ENCODE data around the gene ERMARD.

ERMARD gene

DNA sequence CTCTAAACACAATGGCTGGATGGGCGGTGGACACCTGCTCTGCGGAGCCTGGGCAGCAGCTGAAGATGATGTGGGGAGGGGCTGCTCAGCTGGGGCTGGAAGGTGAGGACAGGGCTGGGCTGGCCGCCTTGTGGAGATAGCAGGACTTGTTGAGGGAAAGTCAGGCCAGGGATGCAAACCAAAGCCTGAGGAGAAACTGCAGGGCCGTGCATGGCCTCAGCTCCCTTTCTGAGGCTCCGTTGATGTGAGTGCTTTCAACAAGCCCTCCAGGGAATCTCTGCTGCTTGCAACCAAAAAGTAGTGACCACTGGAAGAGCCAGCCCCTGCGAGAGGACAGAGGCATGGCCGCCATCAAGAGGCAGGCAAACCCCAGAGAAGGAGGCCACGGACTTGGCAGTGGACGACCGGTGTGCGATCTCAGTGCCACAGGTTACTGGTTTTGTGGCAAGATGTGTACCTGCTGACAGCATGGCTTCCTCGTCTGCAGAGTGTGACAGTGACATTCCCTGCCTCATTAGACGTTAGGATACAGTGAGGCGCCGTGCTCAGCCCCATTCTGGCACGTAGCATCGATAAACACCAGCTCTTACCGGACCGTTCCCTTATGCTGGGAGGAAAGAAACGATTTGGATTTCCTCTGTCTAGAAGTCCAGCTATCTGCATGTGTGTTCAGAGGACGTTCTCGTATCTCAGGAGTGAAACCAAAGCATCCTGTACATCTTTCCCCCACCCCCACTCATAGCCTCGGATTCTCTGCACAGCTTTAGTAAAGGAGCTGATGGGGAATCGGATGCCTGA lies 37.9 kb downstream of the ERMARD start:
- H4K91ac ChIP-seq (ENCODE audit: low read length): peak overlapping the region; percentile 62
- no peak overlapping the region for H3K14ac ChIP-seq (ENCODE audit: low read length in 2 of 2)
- no peaks in the 10 kb centered on the region for H3K79me1 ChIP-seq (replicated peaks; ENCODE audit: low read length, poor library complexity, severe bottlenecking)
- peaks cover 0 to 23% of the 10 kb centered on the region in 2 experiments for H3K27me3 ChIP-seq (ENCODE audit: control insufficient read depth in 1 of 2, insufficient read depth in 1 of 2, low read length in 2 of 2)
- H2BK12ac ChIP-seq (ENCODE audit: low read length in 2 of 2): no peak overlapping the region
- H3K9me3 ChIP-seq (ENCODE audit: control insufficient read depth, low read length): no peaks in the 10 kb centered on the region
- H3K4ac ChIP-seq (ENCODE audit: low read depth in 1 of 2, low read length in 2 of 2): peak overlapping the region in 1 of 2 experiments; percentile 15
- peak overlapping the region; percentile 67 for H2AFZ ChIP-seq (ENCODE audit: low read depth, low read length)
- H2BK5ac ChIP-seq (ENCODE audit: low read depth, low read length, poor library complexity, severe bottlenecking): no peak overlapping the region
- H2BK120ac ChIP-seq (ENCODE audit: low read depth, low read length): no peak overlapping the region
- peak overlapping the region in 1 of 2 experiments; percentile 27 for H3K18ac ChIP-seq (ENCODE audit: low read depth in 1 of 2, low read length in 2 of 2)
- H2AK5ac ChIP-seq (ENCODE audit: low read length, severe bottlenecking): no peak overlapping the region
- H3K23ac ChIP-seq (ENCODE audit: low read length in 2 of 2): no peak overlapping the region
- no peak overlapping the region for H2BK15ac ChIP-seq (ENCODE audit: low read depth, poor library complexity, severe bottlenecking)
- peaks cover 23% of the 10 kb centered on the region for H3K4me1 ChIP-seq (ENCODE audit: control insufficient read depth, insufficient read depth, low read depth, low read length)
- 84% methylated on average over 24 of the region's 24 CpGs for WGBS
- H4K8ac ChIP-seq (ENCODE audit: low read length): peak overlapping the region; percentile 78
- DNase-seq: no peak
- H3K4me2 ChIP-seq (ENCODE audit: low read length, poor library complexity, severe bottlenecking): peak overlapping the region; percentile 88
- peak overlapping the region in 1 of 2 experiments; percentile 79 for H3K4me3 ChIP-seq (ENCODE audit: insufficient read depth in 1 of 2, low read depth in 1 of 2, low read length in 2 of 2)
- peaks cover 0 to 4% of the 10 kb centered on the region in 2 experiments for H3K36me3 ChIP-seq (ENCODE audit: control insufficient read depth in 1 of 2, insufficient read depth in 2 of 2, low read depth in 1 of 2, low read length in 2 of 2)
- no peak overlapping the region for H3K27ac ChIP-seq (ENCODE audit: low read length, poor library complexity, severe bottlenecking)
- peak overlapping the region; percentile 83 for H3K9ac ChIP-seq (ENCODE audit: low read length)

DNA sequence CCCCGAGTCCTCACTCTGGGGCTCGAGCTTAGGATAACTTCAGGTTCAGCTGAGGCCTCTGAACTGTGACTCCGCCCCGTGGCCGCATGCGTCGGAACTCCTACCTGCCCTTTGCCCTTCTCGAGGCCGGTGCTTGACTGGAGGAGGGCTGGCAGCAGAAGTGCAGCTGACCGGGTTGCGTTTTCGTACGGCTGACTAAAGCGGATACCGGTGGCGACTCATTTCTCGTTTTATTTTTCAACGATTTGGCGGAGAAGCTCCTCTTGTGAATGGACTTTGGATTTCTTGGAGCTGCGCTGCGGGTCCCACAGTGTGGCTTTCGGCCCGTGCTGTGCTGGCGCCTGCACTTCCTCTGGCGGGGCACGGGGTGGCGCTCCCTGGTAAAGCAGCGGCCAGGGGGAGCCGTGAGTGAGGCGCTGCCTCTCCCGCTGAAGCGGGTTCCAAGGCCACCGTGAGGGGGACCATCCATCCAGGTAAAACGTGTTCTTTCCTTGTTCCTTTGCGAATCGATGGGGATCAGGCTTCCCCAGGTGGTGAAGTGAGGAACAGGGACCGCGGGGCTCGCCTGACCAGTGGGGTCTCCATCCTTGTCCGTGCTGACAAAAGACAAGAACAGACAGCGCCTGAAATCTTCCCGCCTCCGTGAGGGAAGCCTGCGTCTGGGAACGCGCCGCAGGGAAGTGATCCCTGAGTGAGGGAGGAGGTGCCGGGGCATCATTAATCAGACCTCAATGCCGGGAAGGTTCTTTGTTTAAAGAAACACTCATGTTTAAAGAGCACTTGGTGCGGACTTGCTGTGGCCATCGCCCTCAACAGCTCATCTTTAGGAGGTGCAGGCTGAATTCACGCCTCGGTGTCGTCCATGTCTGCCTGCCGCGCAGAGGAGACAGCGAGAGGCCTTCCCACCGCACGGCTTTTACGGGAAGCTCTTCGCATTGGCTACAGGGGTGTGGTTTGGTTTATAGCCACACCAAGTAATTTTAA lies 38.8 kb downstream of the ERMARD start:
- Histone ChIP-seq H3K18ac (ENCODE audit: low read depth in 1 of 2, low read length in 2 of 2) (peak overlapping the region; percentile 37 to 49), H2AFZ (ENCODE audit: low read depth, low read length) (peak overlapping the region; percentile 77), H2AK5ac (ENCODE audit: low read length, severe bottlenecking) (no peak overlapping the region), H3K4ac (ENCODE audit: low read depth in 1 of 2, low read length in 2 of 2) (no peak overlapping the region), H3K4me3 (ENCODE audit: insufficient read depth in 1 of 2, low read depth in 1 of 2, low read length in 2 of 2) (peak overlapping the region; percentile 47 to 79), H3K27ac (ENCODE audit: low read length, poor library complexity, severe bottlenecking) (no peak overlapping the region), H3K9ac (ENCODE audit: low read length) (peak overlapping the region; percentile 83), H4K8ac (ENCODE audit: low read length) (peak overlapping the region; percentile 70), H2BK120ac (ENCODE audit: low read depth, low read length) (no peak overlapping the region), H3K79me1 (replicated peaks; ENCODE audit: low read length, poor library complexity, severe bottlenecking) (no peaks in the 10 kb centered on the region), H3K4me1 (ENCODE audit: control insufficient read depth, insufficient read depth, low read depth, low read length) (peaks cover 20% of the 10 kb centered on the region), H3K4me2 (ENCODE audit: low read length, poor library complexity, severe bottlenecking) (peak overlapping the region; percentile 88), H3K27me3 (ENCODE audit: control insufficient read depth in 1 of 2, insufficient read depth in 1 of 2, low read length in 2 of 2) (peaks cover 0 to 32% of the 10 kb centered on the region in 2 experiments), H2BK12ac (ENCODE audit: low read length in 2 of 2) (peak overlapping the region in 1 of 2 experiments; percentile 6), H2BK15ac (ENCODE audit: low read depth, poor library complexity, severe bottlenecking) (peak overlapping the region; percentile 75), H3K36me3 (ENCODE audit: control insufficient read depth in 1 of 2, insufficient read depth in 2 of 2, low read depth in 1 of 2, low read length in 2 of 2) (peaks cover 0 to 3% of the 10 kb centered on the region in 2 experiments), H4K91ac (ENCODE audit: low read length) (no peak overlapping the region), H3K14ac (ENCODE audit: low read length in 2 of 2) (no peak overlapping the region), H2BK5ac (ENCODE audit: low read depth, low read length, poor library complexity, severe bottlenecking) (no peak overlapping the region), H3K9me3 (ENCODE audit: control insufficient read depth, low read length) (no peaks in the 10 kb centered on the region), H3K23ac (ENCODE audit: low read length in 2 of 2) (no peak overlapping the region)
- 4% methylated on average over 58 of the region's 61 CpGs for WGBS
- DNase-seq: peak; percentile 72

DNA sequence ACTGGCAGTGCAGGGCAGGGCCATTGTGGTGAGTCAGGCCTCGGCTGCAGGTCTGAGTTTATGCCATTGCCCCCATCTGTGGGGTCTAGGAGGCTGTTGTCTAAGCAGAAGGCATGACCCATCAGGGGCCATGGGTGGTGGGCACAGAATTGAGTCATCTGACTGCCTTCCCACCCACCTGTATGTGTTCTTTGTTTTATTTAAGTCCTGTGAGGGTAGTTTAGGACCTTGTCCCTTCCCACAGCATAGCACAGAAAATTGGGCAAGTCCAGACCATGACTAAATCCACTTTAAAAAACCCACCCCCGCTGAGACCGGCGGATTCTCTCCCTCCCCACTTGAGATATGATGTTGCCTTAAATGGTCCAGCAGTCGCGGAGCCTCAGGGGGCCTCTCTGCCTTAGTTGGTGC lies 40.3 kb downstream of the ERMARD start:
- no peak for DNase-seq
- peak overlapping the region; percentile 83 for H3K9ac ChIP-seq (ENCODE audit: low read length)
- no peak overlapping the region for H2BK5ac ChIP-seq (ENCODE audit: low read depth, low read length, poor library complexity, severe bottlenecking)
- H3K18ac ChIP-seq (ENCODE audit: low read depth in 1 of 2, low read length in 2 of 2): no peak overlapping the region
- no peak overlapping the region for H4K91ac ChIP-seq (ENCODE audit: low read length)
- no peak overlapping the region for H2AFZ ChIP-seq (ENCODE audit: low read depth, low read length)
- no peak overlapping the region for H3K4me2 ChIP-seq (ENCODE audit: low read length, poor library complexity, severe bottlenecking)
- 89% methylated on average over 6 of the region's 6 CpGs for WGBS
- H3K4me1 ChIP-seq (ENCODE audit: control insufficient read depth, insufficient read depth, low read depth, low read length): peaks cover 19% of the 10 kb centered on the region
- no peaks in the 10 kb centered on the region for H3K36me3 ChIP-seq (ENCODE audit: control insufficient read depth in 1 of 2, insufficient read depth in 2 of 2, low read depth in 1 of 2, low read length in 2 of 2)
- H2BK15ac ChIP-seq (ENCODE audit: low read depth, poor library complexity, severe bottlenecking): no peak overlapping the region
- no peak overlapping the region for H4K8ac ChIP-seq (ENCODE audit: low read length)
- H3K23ac ChIP-seq (ENCODE audit: low read length in 2 of 2): no peak overlapping the region
- no peaks in the 10 kb centered on the region for H3K9me3 ChIP-seq (ENCODE audit: control insufficient read depth, low read length)
- no peak overlapping the region for H2BK12ac ChIP-seq (ENCODE audit: low read length in 2 of 2)
- no peak overlapping the region for H2BK120ac ChIP-seq (ENCODE audit: low read depth, low read length)
- H3K27me3 ChIP-seq (ENCODE audit: control insufficient read depth in 1 of 2, insufficient read depth in 1 of 2, low read length in 2 of 2): peaks cover 0 to 35% of the 10 kb centered on the region in 2 experiments
- no peak overlapping the region for H3K27ac ChIP-seq (ENCODE audit: low read length, poor library complexity, severe bottlenecking)
- H2AK5ac ChIP-seq (ENCODE audit: low read length, severe bottlenecking): no peak overlapping the region
- H3K4ac ChIP-seq (ENCODE audit: low read depth in 1 of 2, low read length in 2 of 2): no peak overlapping the region
- H3K4me3 ChIP-seq (ENCODE audit: insufficient read depth in 1 of 2, low read depth in 1 of 2, low read length in 2 of 2): no peak overlapping the region
- H3K79me1 ChIP-seq (replicated peaks; ENCODE audit: low read length, poor library complexity, severe bottlenecking): no peaks in the 10 kb centered on the region
- no peak overlapping the region for H3K14ac ChIP-seq (ENCODE audit: low read length in 2 of 2)

All from mesenchymal stem cell (in vitro differentiated cells and primary cell).